ENCODE data around the gene PEX5L.

DNA sequence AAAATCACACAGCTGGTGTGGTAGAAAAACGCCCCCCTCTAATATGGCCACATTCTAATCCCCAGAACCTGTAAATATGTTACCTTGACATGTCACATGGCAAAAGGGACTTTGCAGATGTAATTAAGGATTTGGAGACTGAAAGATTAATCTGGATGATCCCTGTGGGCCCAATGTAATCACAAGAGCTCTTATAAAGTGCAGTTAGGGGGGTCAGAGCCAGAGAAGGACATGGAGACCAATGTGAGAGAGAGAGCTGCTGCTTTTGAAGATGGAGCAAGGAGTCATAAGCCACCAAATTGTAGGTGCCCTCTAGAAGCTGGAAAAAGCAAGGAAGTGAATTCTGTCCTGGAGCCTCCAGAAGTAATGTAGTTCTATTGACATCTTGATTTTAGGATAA is 152.6 kb downstream of the PEX5L start:
- TF ChIP-seq, protein P1, sequence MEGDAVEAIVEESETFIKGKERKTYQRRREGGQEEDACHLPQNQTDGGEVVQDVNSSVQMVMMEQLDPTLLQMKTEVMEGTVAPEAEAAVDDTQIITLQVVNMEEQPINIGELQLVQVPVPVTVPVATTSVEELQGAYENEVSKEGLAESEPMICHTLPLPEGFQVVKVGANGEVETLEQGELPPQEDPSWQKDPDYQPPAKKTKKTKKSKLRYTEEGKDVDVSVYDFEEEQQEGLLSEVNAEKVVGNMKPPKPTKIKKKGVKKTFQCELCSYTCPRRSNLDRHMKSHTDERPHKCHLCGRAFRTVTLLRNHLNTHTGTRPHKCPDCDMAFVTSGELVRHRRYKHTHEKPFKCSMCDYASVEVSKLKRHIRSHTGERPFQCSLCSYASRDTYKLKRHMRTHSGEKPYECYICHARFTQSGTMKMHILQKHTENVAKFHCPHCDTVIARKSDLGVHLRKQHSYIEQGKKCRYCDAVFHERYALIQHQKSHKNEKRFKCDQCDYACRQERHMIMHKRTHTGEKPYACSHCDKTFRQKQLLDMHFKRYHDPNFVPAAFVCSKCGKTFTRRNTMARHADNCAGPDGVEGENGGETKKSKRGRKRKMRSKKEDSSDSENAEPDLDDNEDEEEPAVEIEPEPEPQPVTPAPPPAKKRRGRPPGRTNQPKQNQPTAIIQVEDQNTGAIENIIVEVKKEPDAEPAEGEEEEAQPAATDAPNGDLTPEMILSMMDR (IDR thresholded peaks at IDR 0.05) = no peak
- TF ChIP-seq POLR2A (IDR thresholded peaks at IDR 0.05) = no peak
